ENCODE results near the gene IL4R. TPM values are rescaled to one million over a fixed set of nuclear protein-coding genes. Genes with fewer than 3 reads are reported as not detected.
"Not testable (repeated sequence)": the region's sequence is repeated elsewhere in the genome, so short reads cannot be mapped to it uniquely, and the experiment has no call there.

IL4R gene
- total RNA-seq, 1 donor from 2014 or later = 36.8 TPM

DNA sequence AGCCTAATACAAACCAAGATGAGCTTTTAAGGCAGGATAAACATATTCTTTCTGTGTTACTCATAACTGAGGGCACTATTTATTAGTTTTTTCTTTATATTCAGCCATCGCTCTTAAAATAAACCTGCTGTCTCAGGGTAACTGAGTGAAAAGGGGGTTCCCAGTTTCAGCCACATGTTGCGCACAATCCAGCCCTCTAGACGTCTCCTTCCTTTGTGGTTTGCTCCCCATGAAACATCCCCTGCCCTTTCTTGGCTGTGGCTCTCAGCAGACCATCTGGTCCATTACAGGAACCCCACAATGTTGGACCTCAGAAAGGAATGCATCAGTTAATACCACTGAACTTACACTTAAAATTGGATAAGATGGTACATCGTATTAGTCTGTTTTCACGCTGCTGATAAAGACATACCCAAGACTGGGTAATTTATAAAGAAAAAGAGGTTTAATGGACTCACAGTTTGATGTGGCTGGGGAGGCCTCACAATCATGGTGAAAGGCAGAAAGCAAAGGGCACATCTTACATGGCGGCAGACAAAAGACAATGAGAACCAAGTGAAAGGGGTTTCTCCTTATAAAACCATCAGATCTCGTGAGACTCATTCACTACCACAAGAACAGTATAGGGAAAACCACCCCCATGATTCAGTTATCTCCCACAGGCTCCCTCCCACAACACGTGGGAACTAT, 75.6 kb downstream of the IL4R start:
- DNase-seq (ENCODE audit: low read depth) = no peak
- H3K4me3 ChIP-seq (ENCODE audit: low read depth, low read length) = no peak overlapping the region
- TF ChIP-seq, protein P1, sequence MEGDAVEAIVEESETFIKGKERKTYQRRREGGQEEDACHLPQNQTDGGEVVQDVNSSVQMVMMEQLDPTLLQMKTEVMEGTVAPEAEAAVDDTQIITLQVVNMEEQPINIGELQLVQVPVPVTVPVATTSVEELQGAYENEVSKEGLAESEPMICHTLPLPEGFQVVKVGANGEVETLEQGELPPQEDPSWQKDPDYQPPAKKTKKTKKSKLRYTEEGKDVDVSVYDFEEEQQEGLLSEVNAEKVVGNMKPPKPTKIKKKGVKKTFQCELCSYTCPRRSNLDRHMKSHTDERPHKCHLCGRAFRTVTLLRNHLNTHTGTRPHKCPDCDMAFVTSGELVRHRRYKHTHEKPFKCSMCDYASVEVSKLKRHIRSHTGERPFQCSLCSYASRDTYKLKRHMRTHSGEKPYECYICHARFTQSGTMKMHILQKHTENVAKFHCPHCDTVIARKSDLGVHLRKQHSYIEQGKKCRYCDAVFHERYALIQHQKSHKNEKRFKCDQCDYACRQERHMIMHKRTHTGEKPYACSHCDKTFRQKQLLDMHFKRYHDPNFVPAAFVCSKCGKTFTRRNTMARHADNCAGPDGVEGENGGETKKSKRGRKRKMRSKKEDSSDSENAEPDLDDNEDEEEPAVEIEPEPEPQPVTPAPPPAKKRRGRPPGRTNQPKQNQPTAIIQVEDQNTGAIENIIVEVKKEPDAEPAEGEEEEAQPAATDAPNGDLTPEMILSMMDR (conservative IDR thresholded peaks at IDR 0.05; ENCODE audit: low read depth, low read length) = no peak

DNA sequence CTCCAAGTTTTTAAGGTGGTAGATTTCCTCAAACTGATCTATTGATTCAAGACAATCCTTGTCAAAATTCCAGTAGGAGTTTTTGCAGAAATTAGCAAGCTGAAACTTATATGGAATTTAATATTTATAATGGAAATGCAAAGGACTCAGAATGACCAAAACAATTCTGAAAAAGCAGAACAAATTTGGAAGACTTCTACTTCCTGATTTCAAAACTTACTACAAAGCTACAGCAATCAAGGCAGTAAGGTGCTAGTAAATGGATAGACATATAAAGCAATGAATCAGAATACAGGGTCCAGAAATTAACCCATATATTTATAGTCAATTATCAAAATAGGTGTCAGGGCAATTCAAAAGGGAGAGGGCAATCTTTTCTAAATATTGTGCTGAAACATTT, 76.4 kb downstream of the IL4R start:
- TF ChIP-seq, protein P1 (conservative IDR thresholded peaks at IDR 0.05; ENCODE audit: low read depth, low read length) = no peak

DNA sequence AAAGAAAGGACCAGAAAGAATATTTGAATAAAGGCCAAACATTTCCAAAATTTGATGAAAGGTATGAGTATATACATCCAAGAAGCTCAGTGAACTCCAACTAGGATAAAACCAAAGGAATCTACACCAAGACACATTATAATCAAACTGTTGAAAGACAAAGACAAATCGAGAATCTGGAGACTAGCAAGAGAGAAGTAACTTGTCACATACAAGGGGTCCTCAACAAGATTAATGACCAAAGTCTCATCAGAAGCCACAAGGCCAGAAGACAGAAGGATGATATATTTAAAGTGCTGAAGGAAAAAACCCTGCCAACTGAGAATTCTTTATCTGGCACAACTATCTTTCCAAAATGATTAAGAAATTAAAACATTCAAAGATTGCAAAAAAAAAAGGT, 78.9 kb downstream of the IL4R start:
- H3K4me3 ChIP-seq (ENCODE audit: low read depth, low read length) = no peak overlapping the region
- DNase-seq (ENCODE audit: low read depth) = no peak
- TF ChIP-seq, protein P1 (conservative IDR thresholded peaks at IDR 0.05; ENCODE audit: low read depth, low read length) = no peak

More for the DNA sequence above, 76.4 kb downstream of the IL4R start:
- DNase-seq (ENCODE audit: low read depth) = no peak
- H3K4me3 ChIP-seq (ENCODE audit: low read depth, low read length) = no peak overlapping the region

GRCh38 chr16:27394516-27394915, 80.7 kb downstream of the IL4R start:
- DNase-seq (ENCODE audit: low read depth) = no peak
- TF ChIP-seq, protein P1 (conservative IDR thresholded peaks at IDR 0.05; ENCODE audit: low read depth, low read length) = no peak
- no peak overlapping the region for H3K4me3 ChIP-seq (ENCODE audit: low read depth, low read length)

DNA sequence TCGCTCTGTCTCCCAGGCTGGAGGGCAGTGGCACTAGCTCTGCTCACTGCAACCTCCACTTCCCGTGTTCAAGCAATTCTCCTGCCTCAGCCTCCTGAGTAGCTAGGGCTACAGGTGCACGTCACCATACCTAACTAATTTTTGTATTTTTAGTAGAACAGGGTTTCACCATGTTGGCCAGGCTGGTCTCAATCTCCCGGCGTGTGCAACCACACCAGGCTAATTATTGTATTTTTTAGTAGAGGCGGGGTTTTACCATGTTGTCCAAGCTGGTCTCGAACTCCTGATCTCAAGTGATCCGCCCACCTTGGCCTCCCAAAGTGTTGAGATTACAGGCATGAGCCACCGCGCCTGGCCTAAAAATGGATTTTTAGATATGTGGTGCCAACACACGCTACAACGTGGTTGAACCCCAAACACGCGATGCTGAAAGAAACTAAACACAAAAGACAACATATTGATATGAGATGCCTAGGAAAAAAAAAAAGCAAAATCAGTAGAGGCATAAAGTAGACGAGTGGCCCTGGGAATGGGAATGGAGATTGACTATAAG, 84.6 kb downstream of the IL4R start:
- H3K4me3 ChIP-seq (ENCODE audit: low read depth, low read length); DNase-seq (ENCODE audit: low read depth): not testable (repeated sequence)

DNA sequence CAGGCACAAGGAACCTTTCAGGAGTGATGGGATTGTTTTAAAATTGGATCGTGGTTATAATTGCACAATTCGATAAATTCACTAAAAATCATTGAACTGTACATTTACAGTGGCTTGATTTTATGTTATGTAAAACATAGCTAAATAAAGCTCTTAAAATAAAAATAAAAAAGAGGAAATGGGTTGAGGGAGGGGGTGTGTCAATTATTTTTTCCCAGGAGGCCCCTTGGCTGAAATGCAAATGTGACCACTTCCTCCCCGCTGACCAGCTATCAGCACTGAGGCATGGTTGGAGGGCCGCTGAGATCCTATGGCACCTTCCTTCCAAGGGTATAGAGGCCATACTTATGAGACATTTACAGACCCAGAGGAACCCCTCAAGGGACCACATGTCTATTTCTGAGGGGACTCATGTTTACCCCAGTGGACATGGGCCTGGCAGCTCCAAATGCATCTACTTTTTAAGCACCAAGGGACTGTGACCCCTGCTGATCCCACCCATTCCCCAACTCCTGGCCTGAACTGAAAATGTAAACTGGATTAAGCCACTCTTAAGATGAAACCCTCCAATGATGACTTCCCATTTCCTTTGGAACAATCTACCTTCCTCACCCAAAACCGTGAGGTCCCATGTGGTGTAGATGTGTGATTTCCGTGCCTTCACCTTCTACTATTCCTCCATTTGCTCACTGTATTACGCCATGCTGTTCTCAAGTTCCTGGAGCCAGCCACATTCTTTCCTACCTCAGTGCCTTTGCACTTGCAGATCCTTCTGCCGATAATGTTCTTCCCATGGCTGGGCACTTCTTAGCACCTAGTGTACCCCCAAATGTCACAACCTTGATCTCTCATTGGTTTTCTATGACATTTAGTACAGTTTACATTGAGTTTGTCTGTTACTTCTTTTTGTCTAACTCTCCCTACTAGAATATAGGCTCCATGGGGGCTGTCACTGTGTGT, 85.4 kb downstream of the IL4R start:
- H3K4me3 ChIP-seq (ENCODE audit: low read depth, low read length) = no peak overlapping the region
- TF ChIP-seq, protein P1 (conservative IDR thresholded peaks at IDR 0.05; ENCODE audit: low read depth, low read length) = no peak
- DNase-seq (ENCODE audit: low read depth) = no peak

GRCh38 chr16:27399969-27400368, 86.2 kb downstream of the IL4R start:
- TF ChIP-seq, protein P1 (conservative IDR thresholded peaks at IDR 0.05; ENCODE audit: low read depth, low read length) = no peak
- no peak overlapping the region for H3K4me3 ChIP-seq (ENCODE audit: low read depth, low read length)
- no peak for DNase-seq (ENCODE audit: low read depth)

All from epithelial cell of proximal tubule (primary cell).